GM18502 (cell line): ENCODE results near the gene GP5.

ENCODE experiments used
- ATAC-seq: cut with Tn5 transposase; IDR thresholded peaks from one replicate; pipeline ENCODE4 v1.9.1; 2021; ENCODE audit warnings: mild to moderate bottlenecking; ENCODE audit not compliant: unreplicated experiment, poor library complexity

The GP5 gene

DNA sequence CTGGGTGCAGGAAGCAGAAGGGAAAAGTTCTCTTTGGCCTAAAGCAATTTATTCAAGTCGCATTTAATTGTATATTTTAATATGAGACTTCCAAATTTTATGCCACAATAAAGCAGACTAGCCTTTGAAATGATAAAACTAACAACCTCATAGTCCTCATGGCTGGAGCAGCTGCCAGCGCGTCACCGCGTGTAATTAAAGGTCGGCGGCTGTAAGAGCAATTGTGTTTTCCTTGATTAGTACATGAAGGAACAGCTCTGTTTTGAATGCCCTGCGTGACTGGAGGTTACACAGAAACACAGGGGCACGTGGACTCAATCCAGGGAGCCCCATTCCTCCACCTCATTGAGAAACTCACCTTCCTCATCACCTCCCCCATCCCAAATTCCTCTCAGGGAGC is 19.4 kb downstream of the GP5 start:
- ATAC-seq: no peak

DNA sequence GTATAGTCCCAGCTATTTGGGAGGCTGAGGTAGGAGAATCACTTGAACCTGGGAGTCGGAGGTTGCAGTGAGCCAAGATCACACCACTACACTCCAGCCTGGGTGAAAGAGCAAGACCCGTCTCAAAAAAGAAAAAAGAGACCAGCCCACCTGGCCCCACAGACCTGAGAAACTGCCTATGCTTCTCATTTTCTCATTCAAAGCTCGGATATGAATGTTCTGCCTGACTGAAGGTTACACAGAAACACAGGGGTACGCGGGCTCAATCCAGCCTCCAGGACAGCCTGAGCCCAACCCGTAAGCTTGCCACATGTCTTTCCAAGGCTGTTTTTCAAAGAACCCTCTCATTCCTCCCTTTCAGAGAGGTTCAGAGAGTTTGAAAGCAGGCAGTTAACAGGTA is 19.8 kb downstream of the GP5 start:
- ATAC-seq: no peak

DNA sequence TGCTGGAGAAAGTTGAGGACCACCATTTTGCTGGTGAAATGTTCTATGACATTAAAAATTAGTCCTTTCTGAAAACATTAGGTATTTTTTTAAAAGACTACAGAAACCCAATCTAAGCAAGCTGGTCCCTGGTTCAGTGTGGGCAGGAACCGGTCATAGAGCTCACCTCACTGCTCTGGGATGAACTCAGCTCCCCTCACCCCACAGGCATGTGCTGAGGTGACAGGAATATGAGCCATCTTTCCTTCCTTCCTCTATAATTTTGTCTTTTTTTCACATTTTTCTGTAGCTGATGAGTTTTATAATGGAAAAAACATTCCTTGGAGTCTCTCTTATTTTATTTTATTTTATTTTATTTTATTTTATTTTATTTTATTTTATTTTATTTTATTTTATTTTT is 21.4 kb downstream of the GP5 start:
- no peak for ATAC-seq

DNA sequence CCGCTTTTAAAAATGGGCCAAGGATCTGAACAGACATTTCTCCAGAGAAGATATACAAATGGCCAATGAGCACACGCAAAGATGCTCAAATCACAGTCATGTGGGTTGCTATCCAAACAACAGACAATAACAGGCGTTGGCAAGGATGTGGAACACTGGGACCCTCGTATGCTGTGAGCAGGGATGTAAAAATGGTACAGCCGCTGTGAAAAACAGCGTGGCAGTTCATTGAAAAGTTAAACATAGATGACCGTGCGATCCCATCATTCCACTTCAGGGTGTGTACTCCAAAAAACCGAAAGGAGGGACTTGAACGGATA is 22.9 kb downstream of the GP5 start:
- ATAC-seq: no peak

DNA sequence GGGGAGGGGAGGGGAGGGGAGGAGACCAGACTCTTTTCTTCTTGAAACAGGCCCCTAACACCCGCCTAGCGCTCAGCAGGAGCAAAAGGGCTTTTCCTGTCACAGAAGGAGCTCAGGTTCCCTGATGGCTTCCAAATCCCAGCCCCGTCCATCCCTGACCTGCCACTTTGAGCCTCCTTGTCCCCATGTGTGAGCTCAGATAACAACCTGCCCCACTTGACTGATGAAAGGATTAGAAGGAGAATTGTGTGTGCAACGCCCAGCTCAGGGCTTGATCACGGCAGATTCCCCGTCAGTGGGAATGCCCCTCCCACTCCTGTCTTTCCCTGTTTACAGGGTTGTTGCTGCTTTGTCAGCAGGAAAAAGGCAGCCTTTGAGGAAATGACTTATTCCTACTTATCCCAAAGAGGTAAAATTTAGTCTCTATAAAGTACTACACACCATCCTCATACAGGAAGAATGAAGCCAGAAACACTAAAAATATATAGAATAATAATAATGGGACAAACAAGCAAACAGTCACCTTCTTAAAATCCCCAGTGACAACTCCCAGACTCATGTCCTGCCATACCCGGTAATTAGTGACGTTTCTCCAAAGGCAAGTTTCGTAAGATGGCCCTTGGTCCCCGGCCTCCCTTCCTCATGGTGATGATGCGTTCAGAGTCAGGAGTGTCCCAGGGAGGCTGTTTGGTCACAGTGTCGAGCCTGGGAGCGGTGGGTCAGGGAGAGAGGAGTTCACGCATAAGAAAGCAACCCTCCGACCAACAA is 23.4 kb downstream of the GP5 start:
- ATAC-seq: no peak

DNA sequence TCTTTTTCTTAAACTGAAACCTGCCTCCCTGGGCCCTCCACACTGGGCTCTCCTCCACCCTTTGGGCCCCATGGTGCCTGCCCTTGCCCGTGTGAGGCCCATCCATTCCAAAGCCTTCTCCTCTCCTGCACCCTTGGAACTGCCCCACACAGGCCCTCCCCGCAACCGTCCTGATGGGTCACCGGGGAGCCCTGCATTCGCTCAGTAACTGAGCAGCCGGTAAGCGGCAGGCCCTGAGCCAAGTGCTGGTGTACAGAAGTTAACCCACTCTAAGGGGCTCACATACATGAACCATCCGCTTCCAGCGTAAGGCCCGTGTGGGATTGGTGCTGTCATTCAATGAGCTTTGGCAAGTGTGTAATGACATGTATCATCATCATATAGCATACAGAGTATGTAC is 24.1 kb downstream of the GP5 start:
- no peak for ATAC-seq

DNA sequence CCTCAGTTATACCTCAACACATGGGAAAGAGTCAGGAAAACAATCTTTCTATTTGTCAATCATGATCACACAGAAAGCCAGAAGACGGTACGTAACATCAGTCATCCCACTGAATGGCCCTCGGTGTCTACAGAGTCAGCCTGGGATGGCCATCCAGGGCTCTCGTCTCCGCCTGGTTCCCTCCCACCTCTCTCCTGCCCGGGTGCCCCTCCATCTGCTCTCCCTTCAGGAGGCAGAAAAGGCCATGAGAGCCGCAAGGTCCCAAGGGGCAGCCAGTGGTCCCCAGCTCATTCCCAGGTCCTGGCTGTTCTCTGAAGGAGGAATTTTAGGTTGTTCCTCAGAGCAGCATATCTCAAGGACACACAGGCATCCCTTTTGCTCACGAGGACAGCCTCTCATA is 25.2 kb downstream of the GP5 start:
- no peak for ATAC-seq

DNA sequence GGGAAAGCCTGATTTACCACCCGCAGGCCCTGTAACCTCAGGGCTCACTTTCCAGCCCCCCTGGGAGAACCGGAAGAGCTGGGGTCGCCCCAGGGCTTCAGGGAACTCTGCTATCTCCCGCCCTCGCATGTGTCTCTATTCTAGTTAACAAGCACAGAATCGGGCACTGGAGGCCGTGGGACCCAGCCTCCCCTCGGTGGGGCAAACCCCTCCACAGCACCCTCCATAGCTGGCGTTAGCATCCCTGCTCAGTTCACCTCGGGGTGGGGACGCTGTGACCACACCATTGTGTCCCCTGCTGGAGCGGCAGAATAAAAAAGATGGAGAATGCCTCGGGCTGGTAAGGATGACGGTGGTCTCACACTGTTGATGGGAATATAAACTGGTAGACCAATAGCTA is 26.0 kb downstream of the GP5 start:
- no peak for ATAC-seq

DNA sequence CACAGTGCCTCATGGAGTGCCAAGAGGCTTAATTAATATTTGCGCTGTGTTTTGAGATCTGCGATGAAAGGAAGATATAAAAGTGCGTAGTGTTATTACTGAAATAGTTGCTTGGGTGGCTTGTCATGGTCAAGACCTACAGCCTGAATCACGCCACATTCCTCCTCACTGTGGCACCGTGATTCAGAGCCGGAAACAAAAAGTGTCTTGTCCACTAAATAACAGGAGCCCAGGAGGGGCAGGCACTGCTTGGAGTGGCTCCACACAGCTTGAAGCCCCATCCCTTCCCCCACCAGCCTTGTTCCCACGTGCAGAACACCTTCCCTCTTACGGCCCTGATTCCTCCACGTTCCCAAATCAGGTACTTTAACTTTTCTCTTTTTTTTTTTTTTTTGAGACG is 28.3 kb downstream of the GP5 start:
- ATAC-seq: no peak

DNA sequence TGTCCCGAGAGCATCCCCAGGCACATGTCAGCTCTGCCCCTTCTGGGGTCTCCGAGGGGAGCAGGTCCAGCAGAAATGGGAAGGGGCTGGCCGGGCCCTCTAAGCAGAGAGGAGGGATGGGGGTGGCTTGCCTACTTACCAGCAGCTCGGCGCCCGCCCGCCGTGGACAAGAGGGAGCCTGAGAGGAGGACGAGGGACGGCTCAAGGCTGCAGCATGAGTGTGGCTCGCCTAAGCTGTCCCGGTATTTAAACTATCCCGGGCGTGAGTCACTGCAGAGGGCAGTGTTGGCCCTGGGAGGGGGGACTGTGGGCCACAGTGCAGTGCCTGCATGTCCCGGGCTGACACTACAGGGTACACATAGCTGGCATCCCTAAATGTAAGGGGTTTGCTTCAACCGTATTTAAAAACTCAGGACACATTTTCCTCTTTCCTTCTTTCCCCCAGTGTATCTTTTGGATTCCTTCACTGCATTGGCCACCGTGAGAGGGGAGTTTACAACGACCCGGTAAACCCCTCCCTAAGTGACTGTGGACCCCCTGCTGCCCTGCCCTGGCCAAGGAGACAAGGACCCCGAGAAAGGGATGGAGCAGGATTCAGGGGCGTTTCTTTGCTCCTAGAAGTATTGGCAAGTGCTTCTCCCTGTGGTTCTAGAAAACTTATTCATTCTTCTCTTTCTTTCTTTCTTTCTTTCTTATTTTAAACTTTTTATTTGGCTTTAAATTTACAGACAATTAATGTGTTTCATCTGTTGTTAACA is 29.4 kb downstream of the GP5 start, which contains the start of gene LRRC15:
Gene LRRC15 (minus strand): TSS at position 222 of the 758 bp plus-strand sequence. CDS start 8,700 bp downstream, outside the sequence.
- ATAC-seq: no peak

DNA sequence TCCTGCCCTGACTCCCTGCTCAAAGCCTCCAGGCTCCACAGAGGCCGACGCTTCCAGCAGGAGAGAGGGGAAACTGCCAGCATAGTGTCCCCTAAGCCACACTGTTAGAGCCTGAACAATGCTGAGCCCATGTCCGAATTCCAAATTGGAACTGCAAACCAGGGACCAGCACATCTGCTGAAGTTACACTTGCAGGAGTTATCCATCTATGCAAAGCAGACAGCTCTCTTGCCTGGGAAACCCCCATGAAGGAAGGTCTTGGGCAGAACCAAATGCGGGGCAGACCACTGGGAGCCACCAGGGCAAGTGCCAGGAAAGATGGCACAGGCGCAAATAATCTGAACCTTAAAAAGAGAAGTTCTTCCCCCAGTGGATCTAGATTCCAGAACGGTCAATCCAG is 30.1 kb downstream of the GP5 start:
- ATAC-seq: no peak

DNA sequence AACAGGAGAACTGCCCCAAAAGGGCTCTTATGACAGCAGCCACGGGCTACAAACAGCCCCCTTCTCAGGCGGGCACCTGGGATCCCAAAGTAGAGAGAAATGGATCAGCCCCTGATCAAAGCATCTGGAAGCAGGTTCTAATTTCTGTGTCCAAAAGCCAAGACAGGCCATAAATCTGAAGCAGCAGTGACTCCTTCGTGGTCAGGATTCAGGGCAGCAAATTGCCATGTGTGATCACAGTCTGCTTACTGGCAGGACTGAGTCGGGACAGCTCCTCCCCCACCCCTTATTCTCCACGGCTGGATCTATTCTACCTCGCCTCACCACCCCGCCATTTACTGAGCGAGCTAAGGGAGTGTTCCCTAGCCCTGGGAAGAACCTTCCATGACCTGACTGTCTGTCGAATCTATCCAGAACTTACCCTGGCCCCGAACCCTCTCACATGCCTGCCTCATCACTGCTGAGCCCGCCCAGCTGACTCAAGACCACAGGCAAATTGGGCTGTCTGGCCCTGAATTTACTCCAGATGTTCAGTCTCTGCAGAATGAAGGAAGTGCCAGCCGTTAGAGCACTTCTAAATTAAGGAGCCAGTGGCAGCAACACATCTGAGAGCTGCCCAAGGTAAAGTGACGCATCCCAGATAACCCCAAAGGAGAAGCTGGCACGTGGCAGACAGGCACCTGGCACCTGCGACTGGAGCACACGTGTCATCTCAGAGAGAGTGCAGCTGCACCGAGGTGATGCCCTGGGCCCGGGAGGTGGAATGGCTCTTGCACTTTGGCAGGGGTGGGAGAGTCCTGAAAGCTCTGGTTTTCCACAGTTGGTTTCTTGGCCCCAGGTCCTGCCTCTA is 30.8 kb downstream of the GP5 start:
- ATAC-seq: no peak

DNA sequence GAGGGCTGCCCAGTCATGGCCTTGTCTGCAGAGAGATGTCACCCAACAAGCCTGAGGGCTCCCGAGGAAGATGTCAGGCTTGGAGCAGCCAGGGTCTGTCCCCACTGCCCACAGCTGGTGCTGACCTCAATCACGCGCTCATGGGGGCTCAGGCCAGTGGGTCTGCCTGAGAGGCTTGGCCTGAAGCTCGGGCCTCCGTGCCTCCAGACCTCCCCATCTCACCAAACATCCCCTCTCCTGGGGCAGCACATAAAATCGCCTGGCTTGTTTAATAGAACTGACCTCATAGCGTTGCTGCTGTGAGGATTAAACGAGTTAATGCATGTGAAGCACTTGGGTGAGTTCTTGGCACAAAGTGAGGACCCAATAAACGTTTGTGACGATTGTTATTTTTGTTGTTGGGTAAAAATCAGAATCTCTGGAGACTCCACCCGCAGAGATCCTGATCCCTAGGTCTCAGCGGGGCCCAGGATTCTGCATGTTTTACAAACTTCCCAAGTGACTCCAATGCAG is 33.0 kb downstream of the GP5 start:
- no peak for ATAC-seq

DNA sequence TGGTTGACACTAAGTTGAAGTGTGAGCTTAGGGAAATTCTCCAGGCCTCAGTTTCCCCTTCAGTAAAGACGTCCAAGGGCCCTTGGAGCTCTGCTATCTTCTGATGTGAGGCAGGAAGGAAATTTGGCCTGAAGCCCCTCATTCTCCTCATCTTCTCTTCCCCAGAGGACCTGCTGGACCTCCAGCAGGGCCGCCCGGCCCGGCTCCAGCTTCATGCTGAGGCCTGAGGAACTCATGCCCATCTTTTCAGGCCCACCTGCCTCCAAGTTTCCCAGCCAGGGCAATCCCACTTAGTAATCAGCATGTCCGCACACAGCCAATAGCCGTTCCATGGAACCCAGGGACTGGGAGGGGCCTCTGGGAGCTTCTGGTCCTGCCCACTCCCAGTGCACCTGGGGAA is 33.5 kb downstream of the GP5 start:
- ATAC-seq: no peak

DNA sequence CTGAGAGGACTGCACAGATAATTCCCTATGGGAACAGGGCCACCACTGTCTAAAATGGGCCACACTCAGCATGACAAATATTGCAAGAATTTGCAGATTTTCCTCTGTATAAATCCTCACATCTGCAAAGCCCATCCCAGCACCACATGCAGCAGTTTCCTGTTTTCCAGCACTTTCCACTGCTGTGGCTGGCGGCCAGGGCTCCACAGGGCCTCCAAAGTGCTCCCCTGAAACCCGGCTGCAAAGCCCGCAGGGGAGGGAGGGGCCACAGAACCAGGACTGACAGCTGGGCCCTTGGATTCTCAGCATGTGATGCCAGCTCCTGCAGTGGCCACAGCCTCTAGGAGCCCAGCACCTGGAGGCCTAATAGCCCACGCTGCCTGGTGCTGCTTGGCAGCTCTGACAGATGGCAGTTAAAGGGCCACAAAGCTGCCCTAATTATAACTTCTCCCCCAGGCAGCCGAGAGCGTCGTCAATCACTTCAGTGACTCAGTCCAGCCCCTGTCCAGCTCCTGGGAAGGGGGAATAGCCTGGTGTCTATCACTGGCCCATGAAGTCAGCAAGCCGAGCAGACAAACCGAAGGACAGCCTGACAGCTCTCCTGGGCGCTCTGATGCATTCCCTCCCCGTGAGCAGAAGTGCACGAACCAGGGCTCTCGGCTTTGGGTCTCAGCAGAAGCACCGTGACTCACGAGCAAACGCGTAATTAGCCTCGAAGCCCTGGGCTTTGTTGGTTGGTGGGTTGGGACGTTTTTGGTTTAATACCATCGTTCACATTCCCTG is 34.2 kb downstream of the GP5 start:
- ATAC-seq: no peak

DNA sequence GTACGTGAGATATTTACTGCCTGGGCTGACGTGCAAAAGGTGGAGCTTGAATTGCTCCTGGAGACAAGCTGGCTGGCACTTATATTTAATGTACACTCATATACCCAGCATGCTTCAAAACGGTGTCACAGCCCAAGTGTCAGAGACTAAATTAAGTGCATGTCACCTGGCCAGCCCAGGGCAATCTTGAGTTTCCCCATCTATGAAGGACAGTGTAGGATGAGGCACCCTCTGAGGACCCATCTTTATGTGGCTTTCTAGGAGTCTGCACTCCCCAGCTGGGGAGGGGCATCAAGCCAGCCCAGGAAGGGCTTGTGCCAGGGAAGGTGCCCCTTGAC is 34.8 kb downstream of the GP5 start:
- ATAC-seq: no peak

DNA sequence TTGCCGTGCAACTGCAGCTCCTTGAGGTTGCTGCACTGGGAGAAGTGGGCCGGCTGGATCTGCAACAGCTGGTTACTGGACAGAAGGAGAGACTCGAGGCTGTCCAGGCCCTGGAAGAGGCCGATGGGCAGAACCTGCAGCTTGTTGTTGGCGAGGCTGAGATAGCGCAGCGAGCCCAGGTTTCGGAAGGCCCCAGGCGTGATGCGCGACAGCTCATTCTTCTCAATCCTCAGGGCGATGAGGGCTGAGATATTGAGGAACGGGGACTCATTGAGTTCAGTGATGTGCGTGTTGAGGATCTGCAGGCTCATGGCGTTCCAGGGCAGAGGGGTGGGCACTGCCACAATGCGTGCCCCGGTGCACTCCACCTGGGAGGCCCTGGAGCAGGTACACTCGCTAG is 38.5 kb downstream of the GP5 start:
- no peak for ATAC-seq

DNA sequence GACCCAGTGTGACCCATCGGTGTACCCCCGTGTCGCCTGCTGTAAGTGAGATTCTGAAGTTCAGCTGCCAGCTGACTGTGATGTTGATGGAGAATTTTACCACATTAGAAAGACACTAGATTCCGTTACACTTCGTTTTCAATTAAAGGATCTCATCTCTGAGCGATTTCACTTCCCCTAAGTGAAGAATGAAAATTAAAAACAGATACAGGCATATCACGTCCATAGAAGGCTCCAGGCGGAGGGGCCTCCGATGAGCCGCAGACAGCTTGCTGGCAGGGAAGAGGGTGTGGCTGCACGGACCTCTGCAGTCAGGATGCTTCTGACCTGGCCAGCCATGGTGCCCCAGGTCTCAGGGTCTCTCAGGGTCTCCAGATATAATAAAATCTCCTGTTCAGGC is 41.4 kb downstream of the GP5 start:
- no peak for ATAC-seq

DNA sequence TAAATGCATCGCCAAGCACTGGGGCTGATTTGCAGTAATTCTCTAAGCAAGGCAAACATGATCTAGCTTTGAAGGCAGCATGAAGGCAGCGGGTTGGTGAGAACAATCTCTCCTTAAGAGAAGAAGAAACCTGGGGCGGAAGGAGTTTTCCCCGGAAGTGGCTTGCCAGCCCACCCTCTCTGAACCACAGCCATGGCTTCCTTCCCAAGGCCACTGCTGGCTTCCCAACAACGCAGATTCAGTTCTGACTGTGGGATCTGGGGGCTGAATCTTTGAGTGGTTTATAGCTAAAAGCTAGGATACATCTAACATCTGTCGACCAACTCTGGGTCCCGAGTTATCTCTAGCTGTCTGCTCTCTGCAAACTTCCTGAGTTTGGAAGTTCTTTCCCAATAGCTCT is 43.7 kb downstream of the GP5 start:
- ATAC-seq: no peak

DNA sequence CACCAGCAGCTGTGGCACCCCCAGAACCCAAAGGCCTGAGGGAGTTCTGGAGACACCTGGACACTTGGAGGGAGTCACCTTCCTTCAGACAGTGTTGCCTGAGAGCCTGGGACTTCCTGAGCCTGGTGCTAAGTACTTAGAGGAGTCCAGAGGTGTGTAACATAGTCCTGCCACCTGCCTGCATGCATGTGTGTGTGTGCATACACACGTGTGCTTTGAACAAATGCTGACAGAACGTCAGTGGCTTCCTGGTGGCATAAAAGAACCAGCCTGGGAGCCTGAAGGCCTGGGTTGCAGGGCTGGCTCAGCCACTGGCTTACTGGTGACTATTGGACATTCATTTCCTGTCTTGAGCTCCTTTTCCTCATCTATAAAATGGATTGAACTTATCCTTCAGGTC is 44.8 kb downstream of the GP5 start:
- no peak for ATAC-seq
